HepG2 (cell line): ENCODE results near the gene CTDNEP1. TPM values are rescaled to one million over a fixed set of nuclear protein-coding genes. Genes with fewer than 3 reads are reported as not detected.

ENCODE experiments used
- ARID5B ChIP-seq: IDR thresholded peaks from 2 replicates; pipeline ENCODE4 v1.4.0; 2020; ENCODE audit warnings: mild to moderate bottlenecking, missing genetic modification reagents
- GLI4 ChIP-seq: sonication (generic); formaldehyde crosslinking; IDR thresholded peaks from 2 replicates; pipeline ENCODE4 v1.5.1; 2020; ENCODE audit warnings: missing genetic modification reagents, mild to moderate bottlenecking, moderate library complexity, borderline replicate concordance
- HOXA5 ChIP-seq: sonication (generic); formaldehyde crosslinking; IDR thresholded peaks from 2 replicates; pipeline ENCODE4 v1.4.0; 2020; ENCODE audit warnings: missing genetic modification reagents
- MZF1 ChIP-seq: sonication (generic); formaldehyde crosslinking; IDR thresholded peaks from 2 replicates; pipeline ENCODE4 v1.8.1; 2023; ENCODE audit warnings: mild to moderate bottlenecking, missing genetic modification reagents, borderline replicate concordance
- RFX1 ChIP-seq: fragments of 450-650 bp; IDR thresholded peaks from 2 replicates; pipeline ENCODE4 v1.6.1; 2017
- RFXAP ChIP-seq: sonication (generic); formaldehyde crosslinking; IDR thresholded peaks from 2 replicates; pipeline ENCODE4 v1.4.0; 2020; ENCODE audit warnings: missing genetic modification reagents, borderline replicate concordance
- ZNF124 ChIP-seq: sonication (generic); formaldehyde crosslinking; IDR thresholded peaks from 2 replicates; pipeline ENCODE4 v1.4.0; 2020; ENCODE audit warnings: missing genetic modification reagents
- ZNF142 ChIP-seq: sonication (generic); formaldehyde crosslinking; IDR thresholded peaks from 2 replicates; pipeline ENCODE4 v1.4.0; 2020; ENCODE audit warnings: missing genetic modification reagents
- ZNF232 ChIP-seq: sonication (generic); formaldehyde crosslinking; IDR thresholded peaks from 2 replicates; pipeline ENCODE4 v1.4.0; 2020; ENCODE audit warnings: missing genetic modification reagents, borderline replicate concordance
- ZNF263 ChIP-seq: sonication (generic); formaldehyde crosslinking; IDR thresholded peaks from 2 replicates; pipeline ENCODE4 v1.4.0; 2020; ENCODE audit warnings: missing genetic modification reagents
- ZNF446 ChIP-seq: sonication (generic); formaldehyde crosslinking; IDR thresholded peaks from 2 replicates; pipeline ENCODE4 v1.5.0; 2020; ENCODE audit warnings: mild to moderate bottlenecking, missing genetic modification reagents
- polyA plus RNA-seq, 8 experiments: library from polyadenylated mRNA; depleted of rRNA in 3 of 8; stranded (reverse) in 7 of 8; unstranded in 1 of 8; fragments of >200 nt; fragmentation: Illumina TruSeq in 4 of 8; extraction: Trizol in 4 of 8; gene quantifications; 2 replicates each; pipeline versions ENCODE4 v1.2.1 to v1.2.3, GENCODE V29; 2011 to 2016; ENCODE audit warnings: low read depth in 4 of 8, missing spikeins in 1 of 8, mixed read lengths in 1 of 8; ENCODE audit not compliant: insufficient read depth in 1 of 8
- total RNA-seq, 5 experiments: library from RNA; depleted of rRNA; stranded (reverse); fragments of >200 nt; fragmentation: Illumina TruSeq; extraction: Trizol; gene quantifications; 2 replicates each; pipeline ENCODE4 v1.2.3, GENCODE V29; 2016; ENCODE audit warnings: low read depth in 1 of 5

The CTDNEP1 gene
- total and polyA plus RNA-seq, 2 of the 13 experiments (the other 11 are each of a cell fraction or from before 2014, with no cell fraction given) = 19.8 to 118 TPM

- TF ChIP-seq ZNF142 (CRISPR knock-in tag) = peak; percentile 15; the same call in 1 of the 2 replicates
- TF ChIP-seq ARID5B (CRISPR knock-in tag) = 0 out of 2 replicates have a peak, but pooled peaks have one; percentile 3
- 0 out of 2 replicates have a peak, but pooled peaks have one; percentile 60 for TF ChIP-seq ZNF232 (CRISPR knock-in tag)
- no peak for TF ChIP-seq RFX1
- TF ChIP-seq GLI4 (CRISPR knock-in tag) = no peak
- 0 out of 2 replicates have a peak, but pooled peaks have one; percentile 37 for TF ChIP-seq ZNF124 (CRISPR knock-in tag)
- 0 out of 2 replicates have a peak, but pooled peaks have one; percentile 2 for TF ChIP-seq ZNF446 (CRISPR knock-in tag)
- TF ChIP-seq ZNF263 = peak; percentile 22; the same call in 1 of the 2 replicates
- 0 out of 2 replicates have a peak, but pooled peaks have one; percentile 45 for TF ChIP-seq RFXAP (CRISPR knock-in tag)
- TF ChIP-seq MZF1 = peak; percentile 81; the same call in 1 of the 2 replicates
- peak; percentile 61; the same call in 1 of the 2 replicates for TF ChIP-seq HOXA5 (CRISPR knock-in tag)
Observed at GRCh38 chr17:7219229-7219811, 32.2 kb downstream of the CTDNEP1 start (continued).
